Measurements from ENCODE around the gene SYT7. TPM values are rescaled to one million over a fixed set of nuclear protein-coding genes. Genes with fewer than 3 reads are reported as not detected.

Gene SYT7
- total and polyA plus RNA-seq, 10 of the 15 experiments (the other 5 are each of a cell fraction or from before 2014, with no cell fraction given), result not detected

GRCh38 chr11:61589961-61590360 lies 9.1 kb upstream of the SYT7 start (continued):
- no peak for TF ChIP-seq ZBTB33 (IDR thresholded peaks at IDR 0.05)

- TF ChIP-seq ATF7 (IDR thresholded peaks at IDR 0.05; ENCODE audit: low read depth) (no peak), SREBF1 (IDR thresholded peaks at IDR 0.05; ENCODE audit: low read length) (no peak), IKZF2 (IDR thresholded peaks at IDR 0.05) (no peak), CHD2 (IDR thresholded peaks at IDR 0.05; ENCODE audit: borderline replicate concordance, low read depth, low read length) (no peak), STAT3 (IDR thresholded peaks at IDR 0.05; ENCODE audit: low read depth, low read length) (no peak), SRF (IDR thresholded peaks at IDR 0.05; ENCODE audit: low read depth in 2 of 2, low read length in 2 of 2) (no peak), RELB (IDR thresholded peaks at IDR 0.05; ENCODE audit: low read depth) (no peak), BACH1 (IDR thresholded peaks at IDR 0.05; ENCODE audit: borderline replicate concordance) (no peak), NFIC (IDR thresholded peaks at IDR 0.05; ENCODE audit: low read depth, low read length) (no peak), NFXL1 (IDR thresholded peaks at IDR 0.05; ENCODE audit: borderline replicate concordance) (no peak)
- Histone ChIP-seq H3K4me1 (ENCODE audit: control insufficient read depth, insufficient read depth, low read length) (no peaks in the 10 kb centered on the region), H3K4me3 (no peak overlapping the region), H3K79me2 (ENCODE audit: control insufficient read depth, insufficient read depth, low read length) (no peaks in the 10 kb centered on the region), H4K20me1 (ENCODE audit: control insufficient read depth, insufficient read depth) (no peaks in the 10 kb centered on the region), H3K9ac (ENCODE audit: control insufficient read depth, insufficient read depth, low read length) (no peak overlapping the region), H3K9me3 (replicated peaks; ENCODE audit: control insufficient read depth, insufficient read depth, low read length) (no peaks in the 10 kb centered on the region), H2AFZ (ENCODE audit: control insufficient read depth, low read depth, low read length) (no peak overlapping the region), H3K27me3 (replicated peaks in 1 of 2; ENCODE audit: control insufficient read depth in 2 of 2, insufficient read depth in 2 of 2, low read length in 1 of 2) (peaks cover 3 to 11% of the 10 kb centered on the region in 2 experiments), H3K36me3 (ENCODE audit: control insufficient read depth in 2 of 2, insufficient read depth in 2 of 2, low read length in 1 of 2) (no peaks in the 10 kb centered on the region), H3K27ac (ENCODE audit: control insufficient read depth, insufficient read depth) (no peak overlapping the region), H3K4me2 (ENCODE audit: control insufficient read depth, insufficient read depth) (no peak overlapping the region)
- in situ Hi-C loops (cut with MboI), result no loop called here
- ChIA-PET RAD21 (ENCODE audit: unreplicated experiment) (no interaction called here), CTCF (interaction anchor here (0.5 kb wide), 1 partner anchor 153 kb away, joined by 3 read pairs; no protein-coding TSS in a partner anchor), POLR2A (no interaction called here), SMC1A (ENCODE audit: uncharacterized antibody, unreplicated experiment) (no interaction called here)
- DNase-seq (ENCODE audit: low read depth, low spot score) (no peak), ATAC-seq (no peak), FAIRE-seq (no peak)
- BruUV-seq (replicated peaks), result no TSS peak
- WGBS (ENCODE audit: insufficient coverage, insufficient replicate concordance, low lambda C conversion rate, missing lambda C conversion rate), result 34% methylated on average over 8 of the region's 10 CpGs
- intact Hi-C loops (cut with micrococcal nuclease; ENCODE audit: unreplicated experiment), result no loop called here
These were observed 7.9 kb upstream of the SYT7 start for GRCh38 chr11:61588728-61589191.

Measured in GM12878 (cell line).